HG03520 (cell line): Measurements from ENCODE around the gene RPLP2.

Source experiments
- ATAC-seq: cut with Tn5 transposase; IDR thresholded peaks from one replicate; pipeline ENCODE4 v1.9.1; 2021; ENCODE audit warnings: mild to moderate bottlenecking, moderate library complexity; ENCODE audit not compliant: unreplicated experiment

Gene RPLP2

DNA sequence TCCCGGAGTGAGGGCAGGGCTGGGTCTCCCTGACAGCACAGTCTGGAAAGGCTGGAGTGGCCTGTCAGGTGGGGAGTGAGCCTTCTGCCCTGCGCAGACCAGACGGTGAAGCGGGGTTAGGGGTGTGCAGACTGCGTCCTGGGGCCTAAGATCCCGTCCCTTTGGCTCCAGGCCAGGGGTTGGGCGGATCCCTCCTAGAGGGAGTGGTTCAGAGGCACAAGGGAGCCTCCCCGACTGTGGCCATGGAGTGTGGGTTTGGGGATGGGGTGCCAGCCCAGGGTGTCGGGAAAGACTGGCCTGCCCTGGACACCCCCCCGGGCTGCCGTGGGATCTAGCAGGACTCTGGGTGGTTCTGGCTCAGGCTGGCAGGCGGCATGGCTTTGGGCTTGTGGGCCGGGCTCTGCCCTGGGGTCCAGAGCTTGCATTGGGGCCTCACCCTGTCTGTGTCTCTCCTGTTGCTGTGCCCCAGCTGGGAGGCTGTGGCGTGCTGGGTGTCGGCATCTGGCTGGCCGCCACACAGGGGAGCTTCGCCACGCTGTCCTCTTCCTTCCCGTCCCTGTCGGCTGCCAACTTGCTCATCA is 52.4 kb downstream of the RPLP2 start:
- ATAC-seq: no peak
